CMK (cell line): ENCODE results near the gene CMTM8.

ENCODE experiments used
- DNase-seq: peaks from one replicate; pipeline ENCODE4 v3.0.0-alpha.2; 2010; ENCODE audit warnings: low read depth

CMTM8 gene

GRCh38 chr3:32340611-32341365, 102.3 kb downstream of the CMTM8 start:
- no peak for DNase-seq

- DNase-seq, result no peak
These were observed 109.1 kb downstream of the CMTM8 start for GRCh38 chr3:32347343-32348125.

GRCh38 chr3:32349184-32349583, 110.7 kb downstream of the CMTM8 start:
- DNase-seq, result no peak

- DNase-seq, result no peak
These were observed 114.1 kb downstream of the CMTM8 start for GRCh38 chr3:32352563-32352962.

GRCh38 chr3:32353351-32353750, 114.9 kb downstream of the CMTM8 start:
- no peak for DNase-seq

- DNase-seq, result no peak
These were observed 115.9 kb downstream of the CMTM8 start for GRCh38 chr3:32354362-32354778.

GRCh38 chr3:32355751-32356291, 117.3 kb downstream of the CMTM8 start:
- no peak for DNase-seq

- no peak for DNase-seq
These were observed 121.4 kb downstream of the CMTM8 start for GRCh38 chr3:32359766-32360492.

GRCh38 chr3:32360493-32360827, 122.0 kb downstream of the CMTM8 start:
- no peak for DNase-seq

- no peak for DNase-seq
These were observed 128.3 kb downstream of the CMTM8 start for GRCh38 chr3:32366638-32367397.

GRCh38 chr3:32367442-32367841, 129.0 kb downstream of the CMTM8 start:
- DNase-seq, result no peak

- DNase-seq, result no peak
These were observed 133.2 kb downstream of the CMTM8 start for GRCh38 chr3:32371461-32372212.

- DNase-seq, result no peak
These were observed 133.7 kb downstream of the CMTM8 start for GRCh38 chr3:32372213-32372490.

GRCh38 chr3:32373276-32373675, 134.8 kb downstream of the CMTM8 start:
- DNase-seq, result no peak

- DNase-seq, result no peak
These were observed 135.4 kb downstream of the CMTM8 start for GRCh38 chr3:32373844-32374243.

GRCh38 chr3:32374788-32375595, 136.5 kb downstream of the CMTM8 start:
- no peak for DNase-seq

GRCh38 chr3:32375596-32375930, 137.1 kb downstream of the CMTM8 start:
- no peak for DNase-seq

GRCh38 chr3:32376115-32376514, 137.6 kb downstream of the CMTM8 start:
- no peak for DNase-seq

GRCh38 chr3:32379831-32380500, 141.5 kb downstream of the CMTM8 start:
- DNase-seq, result no peak

GRCh38 chr3:32381922-32382321, 143.4 kb downstream of the CMTM8 start:
- no peak for DNase-seq
